CD4-positive, alpha-beta T cell treated with Interleukin-1 beta for 1 hour (primary cell): Measurements from ENCODE around the gene LPCAT1.
"Not testable (repeated sequence)": the region's sequence is repeated elsewhere in the genome, so short reads cannot be mapped to it uniquely, and the experiment has no call there.

Experiments
- DNase-seq, 2 donors: peaks; one replicate each; pipeline ENCODE4 v3.0.0-alpha.2; 2020 to 2022

The LPCAT1 gene

DNA sequence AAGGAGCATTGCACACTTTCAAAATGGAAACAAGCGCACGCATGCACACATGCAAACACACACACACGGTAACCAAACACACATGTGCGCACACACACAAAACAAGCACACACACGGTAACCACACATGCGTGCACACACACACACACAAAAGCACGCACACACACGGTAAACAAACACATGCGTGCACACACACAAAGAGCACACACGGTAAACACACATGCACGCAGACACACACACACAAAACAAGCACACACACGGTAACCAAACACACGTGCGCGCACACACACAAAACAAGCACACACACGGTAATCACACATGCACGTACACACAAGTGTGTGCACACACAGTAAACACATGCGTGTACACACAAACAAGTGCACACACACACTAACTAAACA lies 59.2 kb downstream of the LPCAT1 start:
- no peak for DNase-seq

DNA sequence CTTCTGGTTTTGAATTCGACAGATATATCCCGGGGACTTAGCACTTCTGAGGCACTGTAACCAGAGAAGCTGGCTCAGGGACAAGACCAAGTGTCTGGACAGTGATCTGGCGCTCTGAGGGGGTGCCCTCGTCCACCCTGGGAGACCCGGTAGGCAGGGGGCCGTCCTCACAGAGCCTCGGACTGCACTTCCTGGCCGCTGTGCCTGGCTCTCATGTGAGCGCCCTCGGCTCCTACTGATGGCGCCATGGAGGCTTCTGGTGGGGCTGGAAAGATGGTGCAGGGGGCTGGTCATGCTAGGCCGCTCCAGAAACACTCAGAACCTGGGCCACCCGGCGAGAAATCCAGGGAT lies 59.7 kb downstream of the LPCAT1 start:
- DNase-seq: no peak

- DNase-seq: no peak
Observed at GRCh38 chr5:1463326-1464095, 60.2 kb downstream of the LPCAT1 start.

DNA sequence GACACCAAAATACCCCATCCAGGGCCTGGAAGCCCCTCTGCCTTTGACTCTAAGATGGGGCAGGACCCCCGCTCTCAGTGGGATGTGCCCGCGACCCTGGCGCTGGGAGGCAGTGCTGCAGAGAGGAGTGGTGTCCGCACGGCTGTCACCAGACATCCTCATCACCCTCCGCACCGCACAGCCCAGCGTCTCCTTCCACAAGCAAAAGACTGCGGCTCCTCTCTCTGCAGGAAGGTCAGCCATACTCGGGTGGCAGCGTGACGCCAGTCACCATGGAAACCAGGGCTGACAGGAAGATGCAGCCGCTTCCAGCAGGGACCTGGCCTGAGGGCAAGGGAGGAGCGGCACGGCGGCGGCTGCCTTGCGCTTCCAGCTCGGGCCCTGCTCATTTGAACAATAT lies 61.4 kb downstream of the LPCAT1 start:
- no peak for DNase-seq

GRCh38 chr5:1461396-1461795 lies 62.4 kb downstream of the LPCAT1 start:
- DNase-seq: no peak

DNA sequence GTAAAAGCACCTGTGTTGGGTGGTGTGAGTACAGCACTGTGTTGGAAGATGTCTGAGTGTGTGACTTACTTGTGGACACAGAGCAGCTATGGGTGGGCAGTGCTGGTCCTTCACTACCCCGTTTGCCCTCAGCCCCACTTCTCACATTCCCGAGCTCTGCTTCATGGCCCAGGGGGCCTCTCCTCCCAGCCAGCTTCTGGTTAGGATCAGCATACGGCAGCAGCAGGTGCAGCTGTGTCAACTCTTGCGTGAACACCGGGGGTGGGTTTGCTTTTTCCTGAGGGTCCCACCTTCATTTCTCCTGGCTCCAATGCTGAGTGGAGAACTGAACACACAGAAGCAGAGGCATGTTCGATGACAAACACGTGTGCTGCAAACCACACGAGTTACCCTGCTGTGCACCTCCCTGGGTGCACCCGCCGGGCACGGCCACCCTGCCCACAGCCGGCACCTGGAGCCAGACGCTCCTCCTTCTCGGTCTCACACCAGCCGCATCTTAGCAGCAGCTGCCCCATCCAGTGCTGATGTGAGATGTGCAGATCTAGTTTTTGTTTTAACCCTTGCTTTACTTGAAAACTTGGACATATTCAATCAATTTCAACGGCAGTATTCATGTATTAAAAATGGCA lies 63.6 kb downstream of the LPCAT1 start:
- no peak for DNase-seq

GRCh38 chr5:1459435-1459834 lies 64.3 kb downstream of the LPCAT1 start:
- not testable (repeated sequence) for DNase-seq

GRCh38 chr5:1456110-1456881 lies 67.5 kb downstream of the LPCAT1 start:
- not testable (repeated sequence) for DNase-seq

DNA sequence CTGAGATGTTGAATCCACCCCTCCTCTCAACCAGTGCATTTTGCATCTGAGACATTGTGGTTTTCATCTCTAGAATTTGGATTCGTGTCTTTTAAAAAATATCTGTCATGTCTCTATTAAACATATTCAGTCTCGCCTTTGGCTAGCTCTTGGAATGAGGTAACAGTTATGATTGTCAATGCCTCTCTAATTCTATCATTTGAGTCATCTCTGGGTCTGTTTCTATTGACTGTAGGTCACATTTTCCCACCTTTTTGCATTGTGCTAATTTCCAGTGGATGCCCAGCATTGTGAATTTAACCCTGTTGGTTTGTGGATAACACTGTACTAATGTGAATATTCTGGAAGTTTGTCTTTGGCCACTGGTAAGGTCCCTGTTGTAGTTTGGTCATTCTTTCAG lies 70.1 kb downstream of the LPCAT1 start:
- no peak for DNase-seq

- no peak for DNase-seq
Observed at GRCh38 chr5:1449081-1449630, 74.6 kb downstream of the LPCAT1 start.

DNA sequence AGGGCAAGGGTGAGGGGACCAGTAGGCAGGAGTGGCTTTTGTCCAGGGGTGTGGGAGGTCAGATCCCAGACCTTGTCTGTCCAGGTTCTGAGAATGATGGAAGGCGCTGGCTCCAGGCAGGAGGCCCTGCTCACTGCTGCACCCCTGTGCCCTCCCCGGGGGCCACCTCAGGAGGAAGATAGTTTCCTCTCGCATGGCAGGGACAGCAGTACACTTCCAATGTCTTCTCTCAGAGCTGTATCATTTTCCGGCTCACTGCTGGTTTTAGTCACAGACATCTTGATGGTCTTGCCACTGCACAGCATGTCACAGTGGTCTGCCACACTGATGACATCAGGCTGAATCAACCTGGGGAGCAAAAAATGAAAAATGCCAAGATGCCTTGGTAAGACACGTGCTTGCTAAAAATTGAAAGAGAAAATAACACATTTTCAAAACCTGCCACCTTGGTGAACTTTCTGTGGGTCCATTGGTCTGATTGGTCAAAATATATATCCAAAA lies 75.2 kb downstream of the LPCAT1 start:
- DNase-seq: peak in 1 of 2 donors; percentile 4

DNA sequence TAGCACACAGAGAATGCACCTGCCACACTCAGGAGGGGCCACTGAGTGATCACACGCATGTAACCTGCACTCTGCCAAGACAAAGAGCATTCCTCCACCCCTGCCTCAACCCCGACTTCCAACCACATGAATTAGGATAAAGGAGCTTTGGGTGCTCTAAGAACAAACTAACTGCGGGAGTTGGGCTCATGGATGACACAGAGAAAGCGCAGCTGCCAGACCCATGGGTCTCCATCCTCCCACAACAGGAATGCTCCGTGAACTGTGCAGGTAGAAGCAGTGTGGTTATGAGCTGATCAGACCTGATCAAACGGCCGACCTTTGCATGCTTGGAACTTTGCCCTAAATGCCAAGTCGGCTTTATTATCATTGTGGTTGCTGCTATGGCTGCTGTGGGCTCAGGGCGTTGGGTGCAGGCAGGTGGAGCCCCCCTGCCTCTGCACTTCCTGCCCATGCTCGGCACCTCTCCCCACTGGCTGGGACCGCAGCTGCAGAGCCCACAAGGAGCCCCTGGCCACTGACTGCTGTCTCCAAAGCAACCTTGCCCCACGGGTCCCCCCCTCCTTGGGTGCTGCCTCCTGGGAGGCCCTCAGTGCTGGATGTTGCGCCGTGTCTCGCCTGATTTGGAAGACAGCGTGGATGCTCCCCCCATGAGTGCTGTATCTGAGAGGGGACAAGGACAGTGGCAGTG lies 75.9 kb downstream of the LPCAT1 start:
- DNase-seq: peak in 1 of 2 donors; percentile 32

DNA sequence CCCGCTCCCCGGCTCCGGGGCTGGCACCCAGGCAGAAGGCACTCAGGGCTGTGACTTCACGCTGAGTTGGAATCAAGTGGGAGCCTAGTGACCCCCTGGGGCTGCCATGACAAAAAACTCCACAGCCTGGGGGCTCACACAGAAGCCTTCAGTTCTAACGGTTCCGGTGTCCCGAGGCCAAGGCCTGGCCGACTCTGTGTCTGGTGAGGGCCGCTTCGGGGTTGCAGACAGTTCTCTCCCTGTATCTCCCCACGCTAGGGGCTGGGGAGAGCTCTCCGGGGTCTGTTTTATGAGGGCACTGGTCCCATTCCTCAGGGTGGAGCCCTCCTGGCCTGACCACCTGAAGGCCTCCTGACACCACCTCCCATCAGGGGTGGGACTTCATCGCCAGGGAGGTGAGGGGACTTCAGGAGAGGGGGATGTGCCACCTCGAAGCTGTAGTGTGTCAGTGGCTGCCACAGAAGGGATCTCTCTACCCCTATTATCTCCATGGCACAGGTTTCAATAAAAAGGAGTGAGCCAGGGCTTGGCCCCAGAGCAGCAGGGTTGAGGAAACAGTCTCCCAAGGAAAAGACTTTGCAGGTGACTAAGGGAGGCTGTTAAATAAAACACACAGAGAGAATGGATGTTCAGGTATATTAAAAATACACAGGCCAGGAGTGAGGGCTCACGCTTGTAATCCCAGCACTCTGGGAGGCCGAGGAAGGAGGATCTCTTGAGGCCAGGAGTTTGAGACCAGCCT lies 77.0 kb downstream of the LPCAT1 start:
- DNase-seq: no peak

DNA sequence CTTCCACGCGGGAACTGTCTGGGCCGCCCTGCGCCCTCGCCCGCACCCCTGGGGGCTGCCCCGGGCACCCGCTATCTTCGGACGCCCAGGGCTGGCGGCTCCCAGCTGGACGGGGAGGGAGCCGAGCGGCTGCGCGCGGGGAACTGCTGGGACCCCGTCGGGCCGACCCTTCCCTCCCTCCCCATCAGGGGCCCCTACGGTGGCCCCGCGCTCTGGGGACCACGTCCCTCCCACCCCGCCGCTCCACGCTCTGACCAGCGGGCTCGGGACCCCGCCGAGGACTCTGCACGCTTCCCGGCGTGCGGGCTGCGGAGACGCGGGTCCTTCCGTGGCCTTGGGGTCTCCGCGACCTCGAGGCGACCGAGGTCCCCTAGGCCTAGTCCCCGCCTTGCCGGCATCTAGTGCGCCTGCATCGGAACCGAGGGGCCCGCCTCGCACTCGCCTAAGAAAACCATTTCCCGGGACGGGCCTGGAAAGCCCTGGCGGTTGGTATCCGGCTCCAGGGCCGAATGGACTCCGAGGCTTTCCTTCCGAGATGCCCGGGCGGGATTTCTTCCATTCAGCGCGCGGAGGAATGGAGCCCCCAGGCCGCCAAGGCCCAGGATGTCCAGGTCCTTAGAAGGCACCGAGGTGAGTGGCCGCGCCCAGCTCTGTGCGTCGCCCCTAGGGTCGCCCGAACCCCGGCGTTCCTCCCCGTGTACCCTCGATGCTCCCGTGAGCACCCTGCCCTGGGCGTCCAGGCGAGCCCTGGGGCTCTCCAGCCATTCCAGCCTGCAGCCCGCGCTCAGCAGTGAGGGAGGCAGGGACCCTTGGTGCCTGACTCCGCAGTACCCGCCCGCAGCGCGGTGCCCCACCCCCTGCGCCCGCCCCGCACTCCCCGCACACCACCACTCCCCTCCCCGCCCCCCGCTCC lies 77.8 kb downstream of the LPCAT1 start:
- DNase-seq: no peak

DNA sequence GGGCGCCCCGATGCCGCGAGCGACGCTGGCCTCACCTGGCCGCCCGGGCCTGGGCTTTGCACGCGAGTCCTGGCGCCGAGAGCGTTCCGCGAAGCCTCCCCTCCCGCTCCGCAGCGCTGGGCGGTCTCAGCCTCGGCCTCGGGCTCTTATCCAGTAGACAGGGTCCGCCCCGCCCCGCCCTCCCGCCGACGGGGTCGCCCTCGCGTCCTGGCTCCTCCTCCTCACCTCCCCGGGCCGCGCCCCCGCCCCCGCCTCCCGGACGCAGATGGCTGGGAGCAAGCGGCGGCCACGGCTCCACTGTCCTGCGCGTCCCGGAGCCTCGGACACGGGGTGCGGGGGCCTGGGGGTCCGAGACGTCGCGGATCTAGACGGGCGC lies 78.5 kb downstream of the LPCAT1 start, which contains the start of gene SLC6A3:
TSS of gene SLC6A3 (minus strand) at position 128 of the 376 bp plus-strand sequence. CDS start 2,243 bp downstream, outside the sequence.
- peak in 1 of 2 donors; percentile 54 for DNase-seq

DNA sequence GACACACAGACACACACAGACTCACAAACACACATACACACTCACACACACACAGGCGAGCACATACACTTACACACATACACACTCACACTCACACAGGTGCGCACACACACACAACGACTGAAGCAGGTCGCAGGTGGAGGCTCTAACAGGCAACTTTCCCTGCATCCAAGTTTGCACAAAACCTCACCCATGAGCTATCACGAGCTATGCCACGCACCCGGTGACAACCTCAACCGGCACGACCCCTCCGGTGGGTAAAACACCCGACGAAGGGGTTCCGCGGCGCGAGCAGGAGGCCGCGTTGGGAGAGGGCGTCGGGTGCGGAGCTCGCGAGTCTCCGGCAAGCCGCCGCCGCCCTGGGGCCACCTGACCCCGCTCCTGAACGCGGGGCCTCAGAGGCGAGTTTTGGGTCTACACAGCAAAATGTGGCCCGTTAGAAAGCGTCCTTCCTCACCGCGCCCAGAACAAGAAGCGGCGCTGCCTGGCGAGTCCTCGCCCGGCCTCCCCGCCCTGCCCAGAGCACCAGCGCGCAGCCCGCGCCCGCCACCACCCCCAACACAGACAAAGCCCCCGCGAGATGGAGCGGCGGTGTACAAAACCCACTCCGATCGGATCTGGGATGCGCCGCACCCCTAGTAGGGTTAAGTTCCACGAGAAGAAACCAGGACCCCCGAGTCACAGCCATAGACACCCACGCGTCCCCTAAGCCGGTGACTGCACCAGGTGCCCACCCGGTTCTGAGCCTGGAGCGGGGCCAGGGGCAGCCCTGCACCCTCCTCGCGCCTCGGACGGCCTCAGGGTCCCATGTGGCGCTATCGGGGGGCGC lies 79.2 kb downstream of the LPCAT1 start:
- DNase-seq: no peak

- no peak for DNase-seq
Observed at GRCh38 chr5:1443991-1444360, 79.8 kb downstream of the LPCAT1 start.

GRCh38 chr5:1443171-1443570 lies 80.6 kb downstream of the LPCAT1 start:
- DNase-seq: no peak

DNA sequence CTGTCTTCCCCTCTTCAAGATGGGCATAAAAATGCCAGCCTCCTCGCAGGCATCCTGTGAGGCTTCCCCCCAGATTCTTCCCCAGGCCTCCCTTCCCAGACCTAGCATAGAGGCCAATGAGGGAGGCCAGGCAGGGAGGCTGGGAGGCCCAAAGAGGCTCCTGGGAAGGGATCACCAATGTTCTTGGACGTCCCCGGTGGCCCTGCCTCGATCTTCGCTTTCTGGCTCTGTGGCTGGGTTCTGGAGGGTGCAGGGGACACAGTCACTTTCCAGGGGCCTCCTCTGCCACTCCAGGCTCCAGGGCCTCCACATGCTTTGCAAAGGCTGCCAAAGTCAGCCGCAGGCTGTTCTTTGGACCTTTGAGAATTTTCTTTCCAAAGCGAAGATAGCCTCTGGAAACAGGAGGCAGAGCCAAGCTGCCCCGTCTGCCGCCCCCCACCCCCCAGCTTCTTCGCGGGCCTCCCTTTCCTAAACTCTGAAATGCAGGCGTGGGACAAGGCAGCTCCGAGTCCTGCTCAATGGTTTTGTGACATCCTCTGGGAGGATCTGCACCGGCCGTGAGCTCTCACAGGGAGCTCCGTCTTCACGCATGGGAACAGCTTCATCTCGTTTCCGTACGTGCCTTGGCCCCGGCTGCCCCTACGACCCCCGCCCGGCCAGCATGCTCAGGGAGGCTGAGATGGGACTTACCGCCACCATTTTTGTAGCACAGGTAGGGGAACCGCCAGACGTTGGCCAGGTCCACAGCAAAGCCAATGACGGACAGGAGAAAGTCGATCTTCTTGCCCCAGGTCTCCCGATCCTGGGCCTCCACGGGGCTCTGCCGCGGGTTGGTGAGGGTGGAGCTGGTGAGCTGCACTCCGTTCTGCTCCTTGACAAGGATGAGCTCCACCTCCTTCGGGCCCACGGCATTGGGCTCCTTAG lies 81.3 kb downstream of the LPCAT1 start:
- no peak for DNase-seq
